HG03521 (cell line): Measurements from ENCODE around the gene MAVS.

ENCODE experiments used
- ATAC-seq: cut with Tn5 transposase; IDR thresholded peaks from one replicate; pipeline ENCODE4 v1.9.1; 2021; ENCODE audit warnings: mild to moderate bottlenecking, moderate library complexity; ENCODE audit not compliant: unreplicated experiment

MAVS gene

DNA sequence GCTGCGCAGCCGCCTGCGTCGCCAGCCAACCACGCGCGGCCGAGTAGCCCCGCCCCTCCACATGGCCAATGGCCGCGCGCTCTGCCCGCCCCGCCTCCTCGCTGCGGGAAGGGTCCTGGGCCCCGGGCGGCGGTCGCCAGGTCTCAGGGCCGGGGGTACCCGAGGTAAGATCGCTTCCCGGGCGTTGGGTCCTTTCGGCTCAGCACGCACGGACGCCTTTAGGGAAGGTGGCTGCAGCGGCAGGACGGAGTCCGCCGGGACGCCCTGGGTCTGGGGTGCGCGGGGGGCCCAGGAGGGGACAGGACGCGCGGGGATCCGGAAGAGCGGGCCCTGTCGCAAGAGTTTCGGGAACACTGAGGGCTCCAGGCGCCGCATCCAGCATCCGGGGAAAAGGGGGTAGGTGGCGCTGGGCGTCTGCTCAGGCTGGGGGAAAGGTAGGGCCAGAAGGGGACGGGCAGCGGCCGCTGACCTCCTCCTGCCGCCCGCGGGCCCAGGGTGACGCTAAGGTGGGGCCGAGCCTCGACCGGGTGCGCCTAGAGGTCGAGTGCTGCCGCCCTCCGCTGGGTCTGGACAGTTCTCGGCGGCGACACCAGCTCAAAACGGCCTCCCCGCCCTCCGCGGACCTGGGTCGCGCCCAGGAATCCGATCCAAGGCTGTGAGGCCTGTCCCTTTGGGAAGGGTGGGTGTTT, at the start of gene MAVS:
Gene MAVS, plus strand, starts transcription at position 95 of the 689 bp plus-strand sequence. CDS start 7,791 bp downstream, outside the sequence.
- ATAC-seq, result peak; percentile 86

DNA sequence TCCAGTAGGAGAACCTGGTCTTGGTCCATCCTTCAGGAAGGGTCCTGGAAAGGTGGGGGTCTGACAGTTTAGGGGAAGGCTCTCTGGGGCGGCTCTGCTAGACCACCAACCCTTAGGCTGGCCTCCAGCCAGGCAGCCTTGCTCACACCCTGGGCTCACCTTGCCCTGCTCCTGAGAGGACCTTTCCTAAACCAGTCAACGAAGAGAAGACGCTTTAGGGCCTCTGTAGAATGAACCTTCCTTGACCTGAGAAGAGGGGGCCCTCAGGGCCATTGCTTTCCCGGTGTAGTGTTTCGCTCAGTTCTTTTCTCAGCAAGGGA, 49.4 kb upstream of the MAVS start:
- ATAC-seq, result no peak

DNA sequence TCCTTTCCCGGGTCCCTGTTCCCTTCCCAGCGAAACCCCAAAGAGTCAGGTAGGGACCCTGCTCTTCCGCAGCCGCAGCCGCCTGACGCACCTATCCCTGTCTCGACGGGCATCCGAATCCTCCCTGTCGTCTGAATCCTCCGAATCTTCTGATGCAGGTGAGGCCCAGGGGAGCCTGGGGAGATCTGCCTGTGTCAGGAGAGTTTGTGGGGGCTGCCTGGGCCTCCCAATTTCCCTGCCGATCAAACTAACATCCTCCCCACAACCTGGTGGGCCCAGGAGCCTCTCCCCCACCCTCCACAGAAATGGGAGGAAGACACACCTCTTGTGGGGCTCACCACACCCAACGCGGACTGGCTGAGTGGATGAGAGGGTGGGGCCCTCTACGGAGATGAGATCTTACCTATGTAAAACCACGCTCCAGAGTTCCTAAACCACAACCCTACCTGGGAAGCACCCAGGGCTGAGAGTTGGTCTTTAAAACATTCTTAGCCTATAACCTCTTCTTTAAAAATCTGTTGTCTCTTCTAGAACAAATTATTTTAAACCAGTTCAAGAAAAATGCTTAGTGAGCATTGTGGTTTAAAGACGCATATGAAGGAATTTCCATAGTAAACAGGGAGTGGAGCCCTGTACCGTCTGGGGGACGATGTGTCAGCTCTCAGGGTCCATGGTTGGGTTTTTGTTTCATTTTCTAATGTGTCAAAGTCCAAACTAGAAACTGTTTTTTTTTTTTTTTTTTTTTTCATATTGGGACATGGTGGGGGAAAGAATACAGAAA, 48.9 kb upstream of the MAVS start:
- ATAC-seq, result no peak

DNA sequence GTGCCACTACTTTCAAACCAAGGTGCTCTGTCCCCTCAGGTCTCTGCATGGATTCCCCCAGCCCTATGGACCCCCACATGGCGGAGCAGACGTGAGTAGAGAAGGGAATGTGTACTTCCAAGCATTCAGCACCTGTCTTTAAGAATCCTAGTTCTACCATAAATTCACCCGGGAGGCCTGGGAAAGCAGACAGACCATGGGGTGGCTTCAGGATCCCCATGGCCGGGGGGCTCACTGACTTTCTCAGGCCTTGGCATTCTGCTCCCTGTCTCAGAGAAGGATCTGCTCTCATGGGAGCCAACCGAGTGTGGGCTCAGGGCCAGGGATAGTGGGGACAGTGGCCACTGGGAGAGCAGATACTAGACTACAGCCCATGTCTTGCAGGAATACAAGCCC, 48.3 kb upstream of the MAVS start:
- no peak for ATAC-seq

DNA sequence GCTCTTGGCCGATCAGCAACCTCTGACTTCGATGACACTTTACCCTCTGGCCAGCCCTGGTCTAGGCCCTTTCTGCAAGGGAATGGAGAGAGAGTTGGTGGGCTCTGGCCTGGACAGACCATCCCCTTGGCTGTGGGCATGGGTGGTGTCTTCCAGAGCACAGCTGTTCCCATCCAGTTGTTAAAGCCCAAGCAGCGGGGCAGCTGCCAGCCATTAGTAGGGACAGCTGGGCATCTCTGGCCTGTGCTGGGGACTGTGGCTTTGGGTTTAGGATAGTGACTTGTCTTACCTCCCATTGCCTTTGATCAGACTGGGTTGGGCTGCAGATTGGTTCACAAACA, 47.8 kb upstream of the MAVS start:
- ATAC-seq, result no peak

DNA sequence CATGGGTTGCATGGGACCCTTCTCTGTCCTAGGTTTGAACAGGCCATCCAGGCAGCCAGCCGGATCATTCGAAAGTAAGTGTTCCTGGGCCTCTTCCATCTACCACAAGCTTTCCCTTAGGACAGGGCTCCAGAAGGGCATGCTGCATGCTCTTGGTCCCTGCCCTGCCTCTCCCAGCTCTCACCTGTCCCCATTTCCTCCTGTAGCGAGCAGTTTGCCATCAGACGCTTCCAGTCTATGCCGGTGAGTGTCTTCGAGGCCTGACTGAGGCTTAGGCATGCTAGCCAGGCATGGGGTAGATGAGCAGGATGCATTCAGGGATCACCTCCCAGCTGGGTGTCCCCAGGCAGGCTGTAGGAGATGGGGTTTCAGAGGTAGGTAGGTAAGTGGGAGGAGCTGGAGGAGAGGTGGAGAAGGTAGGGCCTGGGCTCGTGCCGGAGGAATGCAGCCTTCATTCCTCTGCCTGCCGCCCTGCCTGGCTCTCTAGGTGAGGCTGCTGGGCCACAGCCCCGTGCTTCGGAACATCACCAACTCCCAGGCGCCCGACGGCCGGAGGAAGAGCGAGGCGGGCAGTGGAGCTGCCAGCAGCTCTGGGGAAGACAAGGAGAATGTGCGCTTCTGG, 46.3 kb upstream of the MAVS start:
- no peak for ATAC-seq

DNA sequence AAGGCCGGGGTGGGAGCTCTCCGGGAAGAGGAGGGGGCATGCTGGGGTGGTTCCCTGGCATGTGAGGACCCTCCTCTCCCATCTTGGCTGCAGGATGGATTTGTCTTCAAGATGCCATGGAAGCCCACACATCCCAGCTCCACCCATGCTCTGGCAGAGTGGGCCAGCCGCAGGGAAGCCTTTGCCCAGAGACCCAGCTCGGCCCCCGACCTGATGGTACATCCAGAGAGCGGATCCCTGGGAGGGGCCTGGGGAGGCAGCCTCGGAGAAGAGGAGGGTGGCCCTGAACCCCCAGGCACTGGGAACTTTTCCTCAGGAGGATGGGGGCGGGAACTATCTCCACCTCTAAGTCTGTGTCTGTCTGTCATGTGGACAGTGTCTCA, 45.8 kb upstream of the MAVS start:
- ATAC-seq, result no peak

DNA sequence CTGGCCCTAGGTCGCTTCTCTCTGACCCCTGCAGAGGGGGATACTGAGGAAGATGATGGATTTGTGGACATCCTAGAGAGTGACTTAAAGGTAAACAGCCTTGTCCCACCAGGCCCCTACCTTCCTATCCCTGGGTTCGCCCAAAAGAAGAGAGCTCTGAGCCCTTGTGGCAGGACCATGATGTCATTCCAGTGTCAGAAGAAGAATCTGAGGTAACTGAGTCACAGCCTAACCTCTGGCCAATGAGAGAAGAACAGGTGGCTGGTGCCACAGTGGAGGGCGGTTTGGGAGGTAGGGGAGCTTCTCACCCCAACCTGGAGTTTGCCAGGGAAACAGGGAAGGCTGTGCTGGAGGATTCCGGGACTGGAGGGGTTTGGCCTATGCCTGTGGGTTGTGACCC, 45.3 kb upstream of the MAVS start:
- no peak for ATAC-seq

DNA sequence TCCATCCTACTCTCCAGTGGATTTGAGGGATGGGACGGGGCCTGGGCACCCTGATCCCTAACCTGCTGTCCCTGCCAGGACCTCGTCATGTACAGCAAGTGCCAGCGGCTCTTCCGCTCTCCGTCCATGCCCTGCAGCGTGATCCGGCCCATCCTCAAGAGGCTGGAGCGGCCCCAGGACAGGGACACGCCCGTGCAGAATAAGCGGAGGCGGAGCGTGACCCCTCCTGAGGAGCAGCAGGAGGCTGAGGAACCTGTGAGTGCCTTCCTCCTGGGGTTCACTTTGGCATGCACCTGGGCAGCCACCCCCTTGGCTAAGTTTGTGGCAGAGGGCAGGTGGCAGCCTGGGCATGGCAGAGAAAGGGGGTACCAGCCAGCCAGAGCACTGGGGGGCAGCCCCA, 44.8 kb upstream of the MAVS start:
- ATAC-seq, result no peak

DNA sequence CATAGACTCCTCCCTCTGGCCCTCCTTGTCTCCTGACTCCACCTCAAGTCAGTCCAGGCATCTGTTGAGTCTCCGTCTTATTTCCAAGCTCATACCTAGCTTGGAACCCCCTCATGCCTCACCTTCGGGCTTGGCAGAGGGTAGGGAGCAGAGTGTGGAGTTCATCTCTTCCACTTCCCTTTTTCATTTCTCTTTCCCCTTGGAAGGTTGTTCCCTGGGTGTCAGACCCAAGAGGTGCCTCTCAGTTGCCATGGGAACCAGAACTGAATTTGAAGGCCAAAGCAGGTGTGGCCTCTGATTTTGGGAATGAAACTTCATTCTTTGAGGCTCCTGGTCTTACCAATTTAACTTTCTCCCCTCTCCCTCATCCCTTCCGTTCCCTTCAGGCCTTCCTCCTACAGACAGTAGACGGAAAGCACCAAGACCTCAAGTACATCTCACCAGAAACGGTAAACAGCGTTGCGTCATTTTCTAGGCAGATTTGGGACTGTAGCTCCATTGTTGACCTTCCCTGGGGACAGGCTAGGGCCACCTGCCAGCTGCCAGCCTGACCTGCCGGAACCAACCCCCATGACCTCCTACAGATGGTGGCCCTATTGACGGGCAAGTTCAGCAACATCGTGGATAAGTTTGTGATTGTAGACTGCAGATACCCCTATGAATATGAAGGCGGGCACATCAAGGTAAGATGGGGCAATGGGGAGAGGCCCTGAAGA, 44.0 kb upstream of the MAVS start:
- no peak for ATAC-seq

DNA sequence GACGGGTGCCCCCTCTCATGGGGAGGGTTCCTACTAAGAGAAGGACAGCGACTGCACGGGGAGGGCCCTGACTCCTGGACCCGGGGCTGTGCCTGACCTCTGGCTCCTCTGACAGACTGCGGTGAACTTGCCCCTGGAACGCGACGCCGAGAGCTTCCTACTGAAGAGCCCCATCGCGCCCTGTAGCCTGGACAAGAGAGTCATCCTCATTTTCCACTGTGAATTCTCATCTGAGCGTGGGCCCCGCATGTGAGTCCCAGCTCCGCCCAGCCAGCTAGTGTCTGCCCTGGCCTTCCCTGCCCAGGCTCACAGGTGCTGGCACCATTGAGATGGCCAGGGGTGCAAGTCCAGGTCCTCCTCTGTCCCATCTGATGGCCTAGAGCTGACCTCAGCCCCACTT, 43.3 kb upstream of the MAVS start:
- ATAC-seq, result no peak

DNA sequence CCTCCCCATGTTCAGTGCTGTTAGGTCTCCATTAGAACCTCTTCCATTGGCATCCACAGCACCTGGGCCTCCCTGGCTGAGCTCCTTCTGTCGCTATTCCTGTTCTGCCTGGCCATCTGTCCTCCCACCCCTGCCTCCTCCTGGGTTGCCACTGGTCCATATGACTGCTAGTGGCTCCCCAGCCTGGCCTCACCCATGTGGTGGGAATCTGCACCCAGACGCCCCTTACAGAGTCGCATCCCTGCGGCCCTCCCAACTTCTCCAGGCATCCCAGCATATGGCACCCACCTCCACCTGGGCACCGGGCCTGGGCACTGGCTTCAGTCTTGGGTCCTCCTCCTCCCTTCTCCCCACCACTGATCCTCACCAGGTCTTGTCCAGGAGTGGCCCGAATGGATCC, 42.8 kb upstream of the MAVS start:
- ATAC-seq, result no peak

DNA sequence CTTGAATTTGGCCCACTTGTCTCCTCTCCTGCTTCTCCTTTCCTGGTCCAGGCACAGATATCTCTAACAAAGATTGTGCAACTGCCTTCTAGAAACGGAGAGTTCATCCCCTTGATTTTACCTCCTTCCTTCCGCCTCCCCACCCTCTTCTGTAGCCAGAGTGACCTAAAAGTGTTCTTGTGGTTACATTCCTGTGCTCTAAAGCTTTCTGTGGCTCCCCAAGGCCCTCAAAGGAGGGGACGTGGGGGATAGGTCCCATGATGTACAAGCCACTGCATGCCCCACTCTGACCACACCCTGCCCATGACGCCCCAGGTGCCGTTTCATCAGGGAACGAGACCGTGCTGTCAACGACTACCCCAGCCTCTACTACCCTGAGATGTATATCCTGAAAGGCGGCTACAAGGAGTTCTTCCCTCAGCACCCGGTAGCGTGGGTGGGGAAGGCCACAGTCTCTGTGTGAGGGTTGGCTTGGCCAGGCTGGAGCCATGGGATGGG, 42.3 kb upstream of the MAVS start:
- no peak for ATAC-seq

DNA sequence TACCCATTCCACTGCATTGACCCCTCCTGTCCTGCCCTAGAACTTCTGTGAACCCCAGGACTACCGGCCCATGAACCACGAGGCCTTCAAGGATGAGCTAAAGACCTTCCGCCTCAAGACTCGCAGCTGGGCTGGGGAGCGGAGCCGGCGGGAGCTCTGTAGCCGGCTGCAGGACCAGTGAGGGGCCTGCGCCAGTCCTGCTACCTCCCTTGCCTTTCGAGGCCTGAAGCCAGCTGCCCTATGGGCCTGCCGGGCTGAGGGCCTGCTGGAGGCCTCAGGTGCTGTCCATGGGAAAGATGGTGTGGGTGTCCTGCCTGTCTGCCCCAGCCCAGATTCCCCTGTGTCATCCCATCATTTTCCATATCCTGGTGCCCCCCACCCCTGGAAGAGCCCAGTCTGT, 41.9 kb upstream of the MAVS start:
- ATAC-seq, result no peak

DNA sequence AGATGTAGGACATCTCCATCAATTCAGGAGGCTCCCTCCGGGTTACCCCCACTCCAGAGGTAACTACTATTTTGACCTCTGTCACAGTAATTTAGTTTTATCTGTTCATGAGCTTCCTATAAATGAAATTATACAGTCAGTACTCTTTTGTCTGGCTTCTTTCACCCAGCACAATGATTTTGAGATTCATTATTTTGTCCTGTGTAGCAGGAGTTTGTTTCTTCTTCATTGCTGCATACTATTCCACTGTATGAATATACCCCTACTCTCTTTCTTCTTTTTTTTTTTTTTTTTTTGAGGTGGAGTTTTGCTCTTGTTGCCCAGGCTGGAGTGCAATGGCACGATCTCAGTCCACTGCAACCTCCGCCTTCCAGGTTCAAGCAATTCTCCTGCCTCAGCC, 38.1 kb upstream of the MAVS start:
- ATAC-seq, result no peak

DNA sequence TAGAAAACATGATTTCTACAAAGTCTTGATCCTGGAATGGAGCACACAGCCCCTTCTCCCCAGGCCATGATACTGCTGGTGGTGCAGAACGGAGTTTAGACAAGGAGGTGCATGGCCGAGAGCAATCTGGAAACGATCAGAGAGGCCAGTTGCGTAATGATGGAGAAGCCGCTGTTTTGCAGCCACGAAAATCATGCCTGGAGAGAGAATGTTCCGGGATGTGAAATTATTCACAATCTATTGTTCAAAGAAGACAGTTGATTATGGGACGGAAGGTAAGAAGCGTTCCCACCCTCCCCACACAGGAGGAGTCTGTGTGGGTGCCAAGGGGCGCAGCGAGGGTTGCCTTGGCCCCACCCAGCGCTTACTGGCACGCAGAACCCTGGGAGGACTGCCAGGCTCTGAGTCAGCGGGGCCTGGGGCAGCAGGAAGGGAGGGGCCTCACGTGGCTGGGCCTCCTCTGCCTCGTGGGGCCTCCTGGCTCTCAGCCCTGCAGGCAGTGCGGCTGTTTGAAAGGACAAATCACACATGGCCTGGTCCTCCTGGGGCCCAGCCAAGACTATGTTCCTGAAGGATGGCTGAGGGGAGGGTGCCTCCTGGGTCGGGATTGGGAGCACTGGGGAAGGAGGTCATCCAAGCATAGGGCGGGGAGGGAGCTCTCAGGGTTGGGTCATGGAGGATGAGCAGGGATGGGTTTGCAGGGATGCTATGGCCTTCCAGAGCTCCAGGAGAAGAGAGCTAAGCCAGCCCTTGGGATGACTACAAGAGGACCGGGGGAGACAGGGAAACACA, 35.0 kb upstream of the MAVS start:
- no peak for ATAC-seq

DNA sequence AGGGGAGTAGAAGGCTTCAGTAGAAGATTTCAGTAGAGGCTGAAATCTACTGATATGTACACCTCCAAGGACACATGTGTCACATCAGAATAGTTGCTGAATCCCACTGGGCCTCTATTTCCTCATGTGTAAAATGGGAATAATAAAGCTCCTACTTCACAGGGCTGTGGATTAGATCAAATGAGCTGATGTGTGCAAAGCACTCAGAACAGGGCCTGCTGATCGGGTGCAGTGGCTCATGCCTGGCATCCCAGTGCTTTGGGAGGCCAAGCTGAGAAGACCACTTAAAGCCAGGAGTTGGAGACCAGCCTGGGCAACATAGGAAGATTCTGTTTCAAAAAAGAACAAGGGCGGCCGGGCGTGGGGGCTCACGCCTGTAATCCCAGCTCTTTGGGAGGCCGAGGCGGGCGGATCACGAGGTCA, 34.4 kb upstream of the MAVS start:
- ATAC-seq, result no peak

DNA sequence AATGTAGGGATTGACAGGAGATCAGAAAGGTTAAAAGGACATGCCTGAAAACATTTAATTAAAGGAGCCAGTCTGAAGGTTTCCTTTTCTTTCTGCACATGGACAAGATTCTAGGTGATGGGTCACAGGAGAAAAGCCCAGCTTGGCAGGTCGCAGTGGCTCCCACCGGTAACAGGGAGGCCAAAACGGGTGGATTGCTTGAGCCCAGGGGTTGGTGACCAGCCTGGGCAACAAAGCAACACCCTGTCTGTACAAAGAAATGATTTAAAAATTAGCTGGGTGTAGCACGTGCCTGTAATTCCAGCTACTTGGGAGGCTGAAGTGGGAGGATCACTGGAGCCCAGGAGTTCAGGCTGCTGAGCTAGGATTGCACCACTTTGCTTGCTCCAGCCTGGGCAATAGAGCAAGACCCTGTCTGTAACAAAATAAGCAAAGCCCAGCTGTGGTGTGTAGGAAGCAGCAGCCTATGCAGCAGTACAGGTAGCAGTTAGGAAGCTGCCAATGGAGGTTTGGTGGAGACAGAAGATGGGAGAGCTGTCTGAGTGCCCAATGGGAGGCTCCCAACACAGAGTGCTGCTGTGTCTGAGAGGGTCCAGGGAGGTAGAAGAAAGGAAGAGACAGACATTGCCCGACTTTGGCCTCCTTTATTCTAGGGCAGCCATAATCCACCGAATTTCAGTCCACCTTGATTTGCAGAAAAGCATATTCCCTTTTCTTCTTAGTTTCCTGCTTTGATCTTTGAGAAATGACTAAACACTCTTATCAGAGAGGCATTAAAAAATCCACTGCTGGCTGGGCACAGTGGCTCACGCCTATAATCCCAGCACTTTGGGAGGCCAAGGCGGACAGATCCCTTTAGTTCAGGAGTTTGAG, 33.4 kb upstream of the MAVS start:
- ATAC-seq, result no peak

DNA sequence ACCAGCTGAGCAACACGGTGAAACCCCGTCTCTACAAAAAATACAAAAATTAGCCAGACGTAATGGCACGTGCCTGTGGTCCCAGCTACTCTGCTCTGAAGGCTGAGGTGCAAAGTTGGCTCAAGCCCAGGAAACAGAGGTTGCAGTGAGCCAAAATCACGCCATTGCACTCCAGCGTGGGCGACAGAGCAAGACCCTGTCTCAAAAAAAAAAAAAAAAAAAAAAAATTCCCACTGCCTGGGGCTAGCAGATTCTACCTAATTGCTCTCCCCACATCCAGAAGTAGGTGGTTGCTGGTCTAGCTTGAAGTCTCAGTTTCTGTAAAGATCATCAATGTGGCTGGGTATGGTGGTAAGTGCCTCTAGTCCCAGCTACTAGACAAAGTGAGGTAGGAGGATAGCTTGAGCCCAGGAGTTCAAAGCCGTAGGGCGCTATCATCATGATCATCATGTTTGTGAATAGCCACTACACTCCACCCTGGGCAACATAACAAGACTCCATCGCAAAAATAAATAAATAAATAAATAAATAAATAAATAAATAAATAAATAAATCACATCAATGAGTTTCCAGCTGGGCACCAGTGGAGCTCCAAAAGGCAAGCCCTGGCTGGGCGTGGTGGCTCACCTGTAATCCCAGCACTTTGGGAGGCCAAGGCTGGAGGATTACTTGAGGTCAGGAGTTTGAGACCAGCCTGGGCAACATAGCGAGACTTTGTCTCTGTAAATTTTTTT, 32.6 kb upstream of the MAVS start:
- ATAC-seq, result no peak
